ENCODE measurements around the gene KCNIP1.

The KCNIP1 gene

GRCh38 chr5:170525470-170526211 is 21.8 kb downstream of the KCNIP1 start:
- CTCF ChIA-PET: no interaction called here
- no peak for TF ChIP-seq CTCF (IDR thresholded peaks at IDR 0.05; ENCODE audit: control extremely low read depth, extremely low read depth, low read depth, missing control alignments)
- POLR2A ChIA-PET: no interaction called here
- no peak for DNase-seq (ENCODE audit: extremely low spot score)

- POLR2A ChIA-PET: no interaction called here
- no peak for DNase-seq (ENCODE audit: extremely low spot score)
- TF ChIP-seq CTCF (IDR thresholded peaks at IDR 0.05; ENCODE audit: control extremely low read depth, extremely low read depth, low read depth, missing control alignments): no peak
- CTCF ChIA-PET: interaction anchor here (1.5 kb wide), 1 partner anchor 9 kb away, joined by 5 read pairs; no protein-coding TSS in a partner anchor
These were observed 24.2 kb downstream of the KCNIP1 start for GRCh38 chr5:170527991-170528390.

- no peak for DNase-seq (ENCODE audit: extremely low spot score)
- CTCF ChIA-PET: interaction anchor here (1.4 to 2.0 kb wide), 2 partner anchors 9 to 94 kb away, joined by 3 to 4 read pairs; no protein-coding TSS in a partner anchor
- POLR2A ChIA-PET: no interaction called here
- no peak for TF ChIP-seq CTCF (IDR thresholded peaks at IDR 0.05; ENCODE audit: control extremely low read depth, extremely low read depth, low read depth, missing control alignments)
These were observed 25.2 kb downstream of the KCNIP1 start for GRCh38 chr5:170528976-170529375.

GRCh38 chr5:170532935-170533334 is 29.1 kb downstream of the KCNIP1 start:
- POLR2A ChIA-PET: no interaction called here
- no peak for DNase-seq (ENCODE audit: extremely low spot score)
- CTCF ChIA-PET: no interaction called here
- no peak for TF ChIP-seq CTCF (IDR thresholded peaks at IDR 0.05; ENCODE audit: control extremely low read depth, extremely low read depth, low read depth, missing control alignments)

GRCh38 chr5:170533383-170533782 is 29.6 kb downstream of the KCNIP1 start:
- no peak for DNase-seq (ENCODE audit: extremely low spot score)
- POLR2A ChIA-PET: no interaction called here
- CTCF ChIA-PET: interaction anchor here (1.5 kb wide), 1 partner anchor 11 kb away, joined by 3 read pairs; no protein-coding TSS in a partner anchor
- no peak for TF ChIP-seq CTCF (IDR thresholded peaks at IDR 0.05; ENCODE audit: control extremely low read depth, extremely low read depth, low read depth, missing control alignments)

- POLR2A ChIA-PET: no interaction called here
- no peak for DNase-seq (ENCODE audit: extremely low spot score)
- CTCF ChIA-PET: interaction anchor here (1.5 kb wide), 1 partner anchor 10 kb away, joined by 3 read pairs; no protein-coding TSS in a partner anchor
- TF ChIP-seq CTCF (IDR thresholded peaks at IDR 0.05; ENCODE audit: control extremely low read depth, extremely low read depth, low read depth, missing control alignments): no peak
These were observed 30.4 kb downstream of the KCNIP1 start for GRCh38 chr5:170534177-170534576.

Measured in GM10248 (cell line).